ENCODE data around the gene ZDHHC1.

The ZDHHC1 gene

GRCh38 chr16:67413978-67414911 lies 2.0 kb downstream of the ZDHHC1 start:
- H3K36me3 ChIP-seq (ENCODE audit: control insufficient read depth, insufficient read depth, low read length): no peaks in the 10 kb centered on the region
- H3K4me3 ChIP-seq (ENCODE audit: low read length): no peak overlapping the region
- H3K9me3 ChIP-seq (ENCODE audit: control insufficient read depth, low read length): no peaks in the 10 kb centered on the region
- no peak overlapping the region for H3K9ac ChIP-seq (ENCODE audit: low read length)
- H3K4me1 ChIP-seq (ENCODE audit: control insufficient read depth, insufficient read depth, low read length): peaks cover 10% of the 10 kb centered on the region
- no peaks in the 10 kb centered on the region for H3K27me3 ChIP-seq (ENCODE audit: control insufficient read depth, insufficient read depth, low read length)

DNA sequence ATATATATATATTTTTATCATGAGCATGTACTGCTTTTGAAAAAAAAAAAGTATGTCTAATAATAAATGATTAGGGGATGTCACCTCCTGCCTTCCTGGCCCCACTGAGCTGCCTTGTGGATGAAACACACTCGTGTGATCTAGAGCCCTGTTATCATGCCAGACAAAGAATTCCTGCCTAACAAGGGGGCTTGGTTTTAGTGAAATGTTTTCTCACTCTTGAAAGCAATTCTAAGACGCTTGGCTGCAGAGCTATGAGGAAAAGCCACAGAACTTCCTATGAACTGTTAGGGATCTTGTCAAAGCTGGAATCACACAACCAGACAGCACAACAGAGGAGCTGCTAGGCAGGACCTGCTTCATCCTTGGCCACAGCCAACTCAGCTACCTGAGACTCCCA lies 4.0 kb downstream of the ZDHHC1 start:
- Histone ChIP-seq H3K36me3 (ENCODE audit: control insufficient read depth, insufficient read depth, low read length) (no peaks in the 10 kb centered on the region), H3K4me1 (ENCODE audit: control insufficient read depth, insufficient read depth, low read length) (peaks cover 10% of the 10 kb centered on the region), H3K9me3 (ENCODE audit: control insufficient read depth, low read length) (no peaks in the 10 kb centered on the region), H3K9ac (ENCODE audit: low read length) (no peak overlapping the region), H3K4me3 (ENCODE audit: low read length) (no peak overlapping the region), H3K27me3 (ENCODE audit: control insufficient read depth, insufficient read depth, low read length) (no peaks in the 10 kb centered on the region)

DNA sequence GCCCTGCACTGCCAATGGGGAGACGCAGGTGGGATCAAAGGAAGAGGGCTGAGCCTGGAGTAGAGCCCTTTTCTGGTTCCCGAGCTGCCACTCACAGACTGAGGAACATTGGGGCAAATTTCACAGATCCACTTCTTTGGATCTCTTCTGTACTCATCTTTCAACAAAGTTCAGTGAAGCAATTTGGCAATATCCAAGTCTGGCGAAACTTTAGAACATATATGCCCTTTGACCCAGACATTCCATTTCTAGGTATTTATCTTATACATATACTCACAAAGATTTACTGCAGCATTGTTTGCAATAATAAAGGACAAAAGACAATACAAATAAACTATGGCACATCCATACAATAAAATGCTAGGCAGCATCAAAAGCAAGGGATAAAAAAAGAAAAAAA lies 4.9 kb downstream of the ZDHHC1 start:
- no peak overlapping the region for H3K9ac ChIP-seq (ENCODE audit: low read length)
- H3K36me3 ChIP-seq (ENCODE audit: control insufficient read depth, insufficient read depth, low read length): no peaks in the 10 kb centered on the region
- H3K4me1 ChIP-seq (ENCODE audit: control insufficient read depth, insufficient read depth, low read length): peaks cover 10% of the 10 kb centered on the region
- no peaks in the 10 kb centered on the region for H3K27me3 ChIP-seq (ENCODE audit: control insufficient read depth, insufficient read depth, low read length)
- H3K9me3 ChIP-seq (ENCODE audit: control insufficient read depth, low read length): no peaks in the 10 kb centered on the region
- H3K4me3 ChIP-seq (ENCODE audit: low read length): no peak overlapping the region

GRCh38 chr16:67409631-67410030 lies 6.6 kb downstream of the ZDHHC1 start:
- no peaks in the 10 kb centered on the region for H3K36me3 ChIP-seq (ENCODE audit: control insufficient read depth, insufficient read depth, low read length)
- H3K9me3 ChIP-seq (ENCODE audit: control insufficient read depth, low read length): no peaks in the 10 kb centered on the region
- H3K27me3 ChIP-seq (ENCODE audit: control insufficient read depth, insufficient read depth, low read length): no peaks in the 10 kb centered on the region
- no peak overlapping the region for H3K4me3 ChIP-seq (ENCODE audit: low read length)
- H3K9ac ChIP-seq (ENCODE audit: low read length): no peak overlapping the region
- peaks cover 24% of the 10 kb centered on the region for H3K4me1 ChIP-seq (ENCODE audit: control insufficient read depth, insufficient read depth, low read length)

GRCh38 chr16:67407788-67408452 lies 8.4 kb downstream of the ZDHHC1 start:
- no peaks in the 10 kb centered on the region for H3K9me3 ChIP-seq (ENCODE audit: control insufficient read depth, low read length)
- no peaks in the 10 kb centered on the region for H3K36me3 ChIP-seq (ENCODE audit: control insufficient read depth, insufficient read depth, low read length)
- H3K4me3 ChIP-seq (ENCODE audit: low read length): no peak overlapping the region
- peak overlapping the region; percentile 7 for H3K9ac ChIP-seq (ENCODE audit: low read length)
- no peaks in the 10 kb centered on the region for H3K27me3 ChIP-seq (ENCODE audit: control insufficient read depth, insufficient read depth, low read length)
- peaks cover 28% of the 10 kb centered on the region for H3K4me1 ChIP-seq (ENCODE audit: control insufficient read depth, insufficient read depth, low read length)

GRCh38 chr16:67407176-67407787 lies 9.0 kb downstream of the ZDHHC1 start:
- Histone ChIP-seq H3K4me1 (ENCODE audit: control insufficient read depth, insufficient read depth, low read length) (peaks cover 28% of the 10 kb centered on the region), H3K36me3 (ENCODE audit: control insufficient read depth, insufficient read depth, low read length) (no peaks in the 10 kb centered on the region), H3K4me3 (ENCODE audit: low read length) (no peak overlapping the region), H3K9ac (ENCODE audit: low read length) (peak overlapping the region; percentile 7), H3K27me3 (ENCODE audit: control insufficient read depth, insufficient read depth, low read length) (no peaks in the 10 kb centered on the region), H3K9me3 (ENCODE audit: control insufficient read depth, low read length) (no peaks in the 10 kb centered on the region)

DNA sequence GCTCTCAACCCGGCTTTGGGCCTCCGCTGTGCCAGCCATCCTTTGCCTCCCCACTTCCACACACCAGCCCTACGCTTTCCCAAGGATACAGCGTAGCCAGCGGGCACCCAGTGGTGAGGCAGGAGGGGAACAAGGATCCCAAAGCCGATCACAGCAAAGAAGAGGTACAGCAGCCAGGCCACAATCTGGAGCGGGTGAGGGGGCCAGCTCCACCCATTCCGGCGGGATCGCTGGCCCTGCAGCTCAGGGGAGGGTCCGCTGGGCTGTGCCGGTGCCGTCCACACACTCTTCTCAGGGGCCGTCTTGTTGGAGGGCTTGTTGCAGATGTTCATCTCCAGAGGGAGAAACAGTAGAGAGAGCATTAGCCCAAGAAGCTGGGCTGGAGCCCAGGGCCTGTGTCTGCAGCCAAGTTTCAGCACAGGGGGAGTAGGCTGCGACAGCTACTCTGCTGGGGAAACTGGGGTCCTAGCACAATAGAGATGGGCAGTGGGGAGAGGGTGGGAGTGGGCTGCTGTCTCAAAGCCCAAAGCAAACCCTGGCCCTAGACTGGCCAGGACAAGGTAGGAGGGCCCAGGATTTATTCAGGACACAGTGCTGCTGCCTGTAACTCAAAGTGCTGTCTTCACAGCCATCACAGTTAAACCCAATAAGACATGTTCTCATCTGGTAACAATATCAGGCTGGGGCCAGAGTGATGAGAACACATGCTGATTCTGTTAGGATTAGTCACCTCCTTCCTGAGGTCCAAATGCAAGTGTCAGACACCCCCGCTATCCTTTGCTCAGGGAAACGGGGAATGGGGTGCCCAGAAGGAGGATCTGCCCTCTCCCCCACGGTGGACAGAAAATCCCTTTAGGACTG lies 9.9 kb downstream of the ZDHHC1 start:
- H3K9me3 ChIP-seq (ENCODE audit: control insufficient read depth, low read length): no peaks in the 10 kb centered on the region
- no peaks in the 10 kb centered on the region for H3K36me3 ChIP-seq (ENCODE audit: control insufficient read depth, insufficient read depth, low read length)
- H3K4me3 ChIP-seq (ENCODE audit: low read length): no peak overlapping the region
- no peaks in the 10 kb centered on the region for H3K27me3 ChIP-seq (ENCODE audit: control insufficient read depth, insufficient read depth, low read length)
- H3K9ac ChIP-seq (ENCODE audit: low read length): no peak overlapping the region
- peaks cover 28% of the 10 kb centered on the region for H3K4me1 ChIP-seq (ENCODE audit: control insufficient read depth, insufficient read depth, low read length)

DNA sequence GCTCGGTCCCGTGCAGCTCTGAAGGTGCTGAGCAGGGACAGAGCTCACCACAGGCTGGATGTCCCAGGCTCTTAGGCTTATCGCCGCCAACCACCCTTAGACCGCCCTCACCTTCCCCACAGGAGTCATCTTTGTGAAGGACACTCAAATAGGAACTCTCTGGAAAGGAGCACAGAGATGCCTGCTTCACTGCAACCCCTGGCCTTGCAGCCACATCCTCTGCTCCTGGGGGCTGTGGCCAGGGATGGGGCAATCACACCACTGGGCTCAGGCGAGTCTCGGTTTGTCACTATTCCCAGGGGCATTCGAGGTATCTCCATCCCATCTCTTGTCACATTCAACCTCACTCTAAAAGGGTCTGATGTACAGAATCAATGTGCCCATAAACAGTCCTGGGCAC lies 10.9 kb downstream of the ZDHHC1 start:
- peak overlapping the region; percentile 45 for H3K9ac ChIP-seq (ENCODE audit: low read length)
- H3K27me3 ChIP-seq (ENCODE audit: control insufficient read depth, insufficient read depth, low read length): no peaks in the 10 kb centered on the region
- H3K4me3 ChIP-seq (ENCODE audit: low read length): no peak overlapping the region
- H3K9me3 ChIP-seq (ENCODE audit: control insufficient read depth, low read length): no peaks in the 10 kb centered on the region
- H3K36me3 ChIP-seq (ENCODE audit: control insufficient read depth, insufficient read depth, low read length): no peaks in the 10 kb centered on the region
- H3K4me1 ChIP-seq (ENCODE audit: control insufficient read depth, insufficient read depth, low read length): peaks cover 28% of the 10 kb centered on the region

- no peak overlapping the region for H3K4me3 ChIP-seq (ENCODE audit: low read length)
- peaks cover 30% of the 10 kb centered on the region for H3K4me1 ChIP-seq (ENCODE audit: control insufficient read depth, insufficient read depth, low read length)
- H3K9ac ChIP-seq (ENCODE audit: low read length): peak overlapping the region; percentile 58
- H3K36me3 ChIP-seq (ENCODE audit: control insufficient read depth, insufficient read depth, low read length): no peaks in the 10 kb centered on the region
- no peaks in the 10 kb centered on the region for H3K27me3 ChIP-seq (ENCODE audit: control insufficient read depth, insufficient read depth, low read length)
- H3K9me3 ChIP-seq (ENCODE audit: control insufficient read depth, low read length): no peaks in the 10 kb centered on the region
Measured at GRCh38 chr16:67404740-67405226, 11.5 kb downstream of the ZDHHC1 start.

DNA sequence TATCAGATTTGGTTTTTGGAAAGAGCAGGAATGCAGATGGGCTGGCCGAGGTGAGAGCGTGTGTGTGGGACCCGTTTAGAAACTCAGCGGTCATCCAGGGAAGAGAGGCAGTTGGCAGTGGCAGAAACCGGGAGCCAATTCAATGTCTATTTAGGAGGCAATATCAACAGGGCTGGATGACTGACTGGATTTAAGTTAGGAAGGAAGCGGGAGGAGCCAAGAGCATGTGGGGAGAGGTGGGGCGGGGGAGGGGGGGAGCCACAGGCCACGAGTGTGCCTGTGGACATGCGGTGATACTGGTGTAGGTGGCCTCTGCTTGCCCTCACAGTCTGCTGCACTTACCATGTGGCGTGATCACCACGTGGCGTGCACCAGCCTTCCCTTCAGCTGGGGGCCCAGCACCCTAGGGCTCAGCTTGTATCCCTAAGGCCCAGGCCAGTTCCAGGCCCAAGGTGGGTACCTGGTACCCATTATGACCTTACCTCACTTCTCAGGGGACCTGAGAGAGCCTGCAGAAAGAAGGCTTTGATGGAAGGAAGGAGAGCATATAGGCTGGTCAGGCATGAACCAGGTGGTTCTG lies 12.2 kb downstream of the ZDHHC1 start:
- no peaks in the 10 kb centered on the region for H3K9me3 ChIP-seq (ENCODE audit: control insufficient read depth, low read length)
- H3K4me1 ChIP-seq (ENCODE audit: control insufficient read depth, insufficient read depth, low read length): peaks cover 37% of the 10 kb centered on the region
- H3K9ac ChIP-seq (ENCODE audit: low read length): peak overlapping the region; percentile 58
- H3K4me3 ChIP-seq (ENCODE audit: low read length): no peak overlapping the region
- no peaks in the 10 kb centered on the region for H3K36me3 ChIP-seq (ENCODE audit: control insufficient read depth, insufficient read depth, low read length)
- H3K27me3 ChIP-seq (ENCODE audit: control insufficient read depth, insufficient read depth, low read length): no peaks in the 10 kb centered on the region

DNA sequence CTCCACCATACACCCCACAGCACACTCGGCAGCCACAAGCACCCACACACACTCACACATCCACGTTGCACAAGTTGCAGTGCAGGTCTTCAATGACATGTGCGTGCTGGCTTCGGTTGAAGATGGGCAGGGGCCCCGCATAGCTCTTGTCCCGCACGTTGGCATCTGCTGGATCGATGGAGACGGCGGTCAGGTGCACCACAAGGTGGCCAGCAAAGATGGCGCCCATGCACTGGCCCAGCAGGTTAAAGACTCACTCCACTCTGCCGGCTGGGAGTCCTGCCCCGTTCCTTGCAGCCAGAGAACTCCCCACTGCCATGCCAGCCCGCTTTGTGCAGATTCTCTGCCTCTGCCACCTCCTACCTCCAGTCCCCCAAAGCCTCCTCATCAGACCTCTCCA lies 15.4 kb downstream of the ZDHHC1 start:
- H3K9me3 ChIP-seq (ENCODE audit: control insufficient read depth, low read length): no peaks in the 10 kb centered on the region
- H3K4me1 ChIP-seq (ENCODE audit: control insufficient read depth, insufficient read depth, low read length): peaks cover 51% of the 10 kb centered on the region
- no peak overlapping the region for H3K9ac ChIP-seq (ENCODE audit: low read length)
- H3K27me3 ChIP-seq (ENCODE audit: control insufficient read depth, insufficient read depth, low read length): no peaks in the 10 kb centered on the region
- no peak overlapping the region for H3K4me3 ChIP-seq (ENCODE audit: low read length)
- H3K36me3 ChIP-seq (ENCODE audit: control insufficient read depth, insufficient read depth, low read length): no peaks in the 10 kb centered on the region

Measured in mucosa of stomach (tissue), 1 donor.